GM12864 (cell line): ENCODE data around the gene WDR17.
A peak's percentile ranks its signal among the peaks of the same experiment; 100 is the strongest.

Experiments
- DNase-seq: peaks from one replicate; pipeline ENCODE4 v3.0.0-alpha.2; 2011; ENCODE audit warnings: low read depth
- H3K4me3 ChIP-seq: 2 replicates; pipeline ENCODE4 v1.5.1; 2011; ENCODE audit warnings: mild to moderate bottlenecking, low read depth, low read length, control low read depth
- TF ChIP-seq, protein P1 (sequence below): IDR thresholded peaks from 2 replicates; pipeline ENCODE4 v1.5.1; 2011; ENCODE audit warnings: low read depth, mild to moderate bottlenecking, moderate library complexity, low read length, control low read depth, inconsistent platforms; ENCODE audit errors: missing control alignments

WDR17 gene

DNA sequence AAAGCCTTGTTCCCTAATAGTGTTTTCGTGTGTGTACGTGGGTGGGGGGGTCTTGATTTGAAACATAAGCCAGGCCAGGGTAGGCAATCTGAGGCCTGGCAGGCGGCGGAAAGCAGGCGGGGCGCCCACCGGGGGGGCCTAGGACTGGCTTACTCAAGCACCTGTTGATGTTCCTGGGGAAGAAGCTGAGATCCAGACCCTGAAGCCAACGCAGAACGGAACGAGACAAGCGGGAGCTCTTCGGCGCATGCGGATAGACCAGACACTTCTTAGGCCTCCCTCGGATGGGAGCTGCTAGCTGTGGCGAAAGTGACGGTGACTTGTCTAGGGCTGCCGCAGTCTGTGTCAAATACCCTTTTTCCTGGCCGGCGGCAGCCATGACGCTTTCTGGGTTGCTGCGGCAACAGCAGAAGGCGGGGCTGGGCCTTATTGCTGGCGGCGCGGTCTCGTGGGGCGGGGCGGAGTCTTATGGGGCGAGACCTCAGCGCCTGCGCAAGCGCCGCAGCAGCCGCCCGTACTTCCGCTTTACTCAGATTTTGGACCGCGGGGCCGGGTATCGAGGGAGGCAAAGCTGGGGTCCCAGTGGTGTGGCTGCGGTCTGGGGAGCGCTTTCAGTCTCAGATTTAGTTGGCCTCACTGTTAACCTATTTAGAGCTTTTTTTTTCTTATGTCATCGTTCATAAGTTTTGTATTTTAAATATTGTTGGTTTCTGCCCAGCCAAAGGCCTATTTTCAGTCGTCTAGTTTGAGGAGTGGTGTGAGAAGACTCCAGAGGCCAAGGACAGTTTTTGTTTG lies 129.7 kb downstream of the WDR17 start, which contains the start of gene SPATA4:
SPATA4 (minus strand) TSS at position 402 of the 795 bp plus-strand sequence; CDS start at position 379, 23 bp downstream.
- H3K4me3 ChIP-seq: peak within 1 kb of the TSS; percentile 34
- DNase-seq: peak; percentile 90
- TF ChIP-seq, protein P1, sequence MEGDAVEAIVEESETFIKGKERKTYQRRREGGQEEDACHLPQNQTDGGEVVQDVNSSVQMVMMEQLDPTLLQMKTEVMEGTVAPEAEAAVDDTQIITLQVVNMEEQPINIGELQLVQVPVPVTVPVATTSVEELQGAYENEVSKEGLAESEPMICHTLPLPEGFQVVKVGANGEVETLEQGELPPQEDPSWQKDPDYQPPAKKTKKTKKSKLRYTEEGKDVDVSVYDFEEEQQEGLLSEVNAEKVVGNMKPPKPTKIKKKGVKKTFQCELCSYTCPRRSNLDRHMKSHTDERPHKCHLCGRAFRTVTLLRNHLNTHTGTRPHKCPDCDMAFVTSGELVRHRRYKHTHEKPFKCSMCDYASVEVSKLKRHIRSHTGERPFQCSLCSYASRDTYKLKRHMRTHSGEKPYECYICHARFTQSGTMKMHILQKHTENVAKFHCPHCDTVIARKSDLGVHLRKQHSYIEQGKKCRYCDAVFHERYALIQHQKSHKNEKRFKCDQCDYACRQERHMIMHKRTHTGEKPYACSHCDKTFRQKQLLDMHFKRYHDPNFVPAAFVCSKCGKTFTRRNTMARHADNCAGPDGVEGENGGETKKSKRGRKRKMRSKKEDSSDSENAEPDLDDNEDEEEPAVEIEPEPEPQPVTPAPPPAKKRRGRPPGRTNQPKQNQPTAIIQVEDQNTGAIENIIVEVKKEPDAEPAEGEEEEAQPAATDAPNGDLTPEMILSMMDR: no peak

DNA sequence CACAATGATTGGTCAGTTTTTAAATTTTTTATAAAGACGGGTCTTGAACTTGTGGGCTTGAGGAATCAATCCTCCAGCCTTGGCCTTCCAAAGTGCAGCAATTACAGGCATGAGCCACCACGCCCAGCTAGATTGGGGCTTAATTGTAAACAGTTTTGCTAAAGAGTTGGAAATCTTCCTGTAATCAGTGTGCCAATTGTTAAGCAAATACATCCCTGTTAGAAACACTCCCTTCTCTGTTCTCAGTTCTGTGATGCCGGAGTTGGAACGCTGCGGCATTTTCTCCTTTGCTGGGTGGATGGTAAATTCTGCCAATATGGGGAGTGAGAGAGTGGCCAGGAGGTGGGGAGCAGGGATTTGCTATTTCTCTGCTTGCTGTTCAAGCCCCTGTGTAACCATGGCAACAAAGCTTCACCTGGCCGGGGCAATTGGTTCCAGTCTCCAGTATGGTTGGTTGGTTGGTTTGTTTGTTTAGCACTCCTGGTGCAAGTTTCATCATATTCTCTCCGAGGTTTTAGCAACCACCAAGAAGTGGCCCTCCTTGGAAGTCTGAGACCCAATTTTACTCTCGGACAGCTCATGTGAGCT lies 132.8 kb downstream of the WDR17 start:
- no peak for DNase-seq
- TF ChIP-seq, protein P1: no peak
- no peak overlapping the region for H3K4me3 ChIP-seq

- DNase-seq: no peak
- H3K4me3 ChIP-seq: no peak overlapping the region
- TF ChIP-seq, protein P1: no peak
Observed at GRCh38 chr4:176205299-176205698, 139.7 kb downstream of the WDR17 start.

DNA sequence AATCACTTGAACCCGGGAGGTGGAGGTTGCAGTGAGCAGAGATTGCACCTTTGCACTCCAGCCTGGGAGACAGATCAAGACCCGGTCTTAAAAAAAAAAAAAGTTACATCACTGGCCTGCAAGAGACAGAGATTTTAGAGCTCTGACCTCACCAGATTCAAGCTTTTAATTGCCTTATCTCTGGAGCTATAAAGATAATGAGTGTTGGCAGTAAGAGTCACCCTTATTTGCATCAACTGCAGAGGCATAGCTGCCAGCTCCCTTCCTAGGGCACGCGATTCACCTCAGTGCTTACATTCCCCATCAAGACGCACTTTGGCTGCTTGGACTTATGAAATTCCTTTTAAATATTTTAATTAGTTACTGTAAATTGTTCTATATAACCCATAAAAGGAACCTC lies 142.2 kb downstream of the WDR17 start:
- TF ChIP-seq, protein P1: no peak
- no peak overlapping the region for H3K4me3 ChIP-seq
- DNase-seq: no peak

DNA sequence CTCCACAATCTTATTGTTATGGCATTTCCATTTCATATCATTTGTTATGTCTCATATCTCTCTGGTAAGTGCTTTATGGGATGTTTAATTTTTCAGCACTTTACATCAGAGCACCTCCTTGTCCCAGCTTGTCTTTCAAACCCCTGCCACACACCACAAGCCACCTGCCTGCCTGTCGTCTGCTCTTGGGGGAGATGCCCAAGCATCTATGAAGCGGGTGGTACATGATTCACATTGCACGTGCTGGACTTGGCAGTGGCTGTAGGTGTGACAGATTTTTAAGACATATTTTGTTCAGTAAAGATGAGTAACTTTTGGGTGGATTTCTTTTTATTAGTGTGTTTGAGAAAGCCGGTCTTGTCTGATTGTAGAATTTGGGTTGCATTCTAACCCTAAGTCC lies 143.9 kb downstream of the WDR17 start:
- TF ChIP-seq, protein P1: no peak
- no peak for DNase-seq

DNA sequence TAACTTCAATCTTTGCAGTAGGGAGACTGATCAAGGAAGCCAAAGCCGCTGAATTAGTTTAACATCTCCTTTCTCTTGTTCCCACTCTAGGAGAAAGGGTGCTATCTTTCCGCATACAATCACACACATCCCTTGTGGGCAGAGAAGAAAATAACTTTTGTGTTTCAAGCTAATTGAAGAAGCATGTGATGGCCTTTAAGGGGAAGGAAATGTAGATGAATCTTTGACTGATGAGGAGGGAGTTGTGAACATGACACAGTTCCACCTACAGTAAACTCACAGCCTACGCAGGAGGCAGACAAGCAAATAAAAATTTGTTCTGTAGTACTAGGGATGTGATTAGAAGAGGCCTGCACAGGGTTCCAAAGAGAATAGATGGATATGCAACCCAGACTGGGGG lies 144.5 kb downstream of the WDR17 start:
- DNase-seq: no peak
- TF ChIP-seq, protein P1: no peak
- no peak overlapping the region for H3K4me3 ChIP-seq

More for the DNA sequence above, 143.9 kb downstream of the WDR17 start:
- no peak overlapping the region for H3K4me3 ChIP-seq
